Upper lobe of left lung (tissue), 6 donors: ENCODE measurements around the gene HOXD13. TPM values are rescaled to one million over a fixed set of nuclear protein-coding genes. Genes with fewer than 3 reads are reported as not detected.

Experiments
- ATAC-seq, 2 donors: fragments of 200-7000 bp; cut with Tn5 transposase; one replicate each; pipeline ENCODE4 v1.9.1; 2022; ENCODE audit warnings: mild to moderate bottlenecking in 2 of 2, moderate library complexity in 2 of 2; ENCODE audit not compliant: low FRiP score in 2 of 2
- DNase-seq, 2 donors: peaks; one replicate each; pipeline ENCODE4 v3.0.0-alpha.2; 2019 to 2020
- H3K27ac ChIP-seq, 4 donors: fragments of 200-600 bp; sonication (generic); one replicate each; pipeline ENCODE4 v1.5.1; 2016 to 2019
- H3K27me3 ChIP-seq, 4 donors: fragments of 200-600 bp; sonication (generic); one replicate each; pipeline ENCODE4 v1.5.1; 2017 to 2019
- H3K36me3 ChIP-seq, 4 donors: fragments of 200-600 bp; sonication (generic); one replicate each; pipeline ENCODE4 v1.5.1; 2016 to 2019
- H3K4me1 ChIP-seq, 4 donors: fragments of 200-600 bp; sonication (generic); one replicate each; pipeline ENCODE4 v1.5.1; 2018 to 2019
- H3K4me3 ChIP-seq, 4 donors: fragments of 200-600 bp; sonication (generic); one replicate each; pipeline ENCODE4 v1.5.1; 2017 to 2019; ENCODE audit warnings: mild to moderate bottlenecking in 2 of 4, moderate library complexity in 1 of 4
- H3K9me3 ChIP-seq, 4 donors: fragments of 200-600 bp; sonication (generic); one replicate each; pipeline ENCODE4 v1.5.1; 2018 to 2019
- CTCF ChIP-seq, 6 experiments: fragments of 450-650 bp in 4 of 6; fragments of 200-600 bp in 2 of 6; sonication (generic) in 2 of 6; IDR thresholded peaks; one replicate each; pipeline ENCODE4 v1.5.1; 2016 to 2019; ENCODE audit warnings: antibody characterized with exemption in 6 of 6
- EP300 ChIP-seq, 4 donors: sonication (generic); formaldehyde crosslinking; IDR thresholded peaks; one replicate each; pipeline ENCODE4 v1.5.1; 2017; ENCODE audit warnings: antibody characterized with exemption in 4 of 4, control low read depth in 2 of 4
- POLR2A ChIP-seq, 4 donors: fragments of 450-650 bp; IDR thresholded peaks; one replicate each; pipeline ENCODE4 v1.5.1; 2016 to 2017; ENCODE audit warnings: antibody characterized with exemption in 4 of 4, mild to moderate bottlenecking in 2 of 4
- POLR2AphosphoS5 ChIP-seq, 2 donors: sonication (generic); formaldehyde crosslinking; IDR thresholded peaks; one replicate each; pipeline ENCODE4 v1.5.1; 2017; ENCODE audit warnings: antibody characterized with exemption in 2 of 2
- WGBS, 2 donors: methylation state at CpG; one replicate each; pipeline ENCODE4 v1.1.5; 2017 to 2018; 5-methylcytosine and 5-hydroxymethylcytosine counted together
- total RNA-seq, 6 donors: library from RNA; depleted of rRNA in 4 of 6; stranded (reverse); fragments of >200 nt in 4 of 6; gene quantifications; one replicate each; pipeline versions ENCODE4 v1.1.0 to v1.2.1, GENCODE V29; 2016 to 2021
- donor health status: DM: no; HTN: no; CAD: no; lungs with moderate emphysema.
- donor health status: DM: no; HTN: yes; CAD: no; lungs with severe emphysema.

HOXD13 gene
- total RNA-seq, 6 donors from 2014 or later = not detected

- Histone ChIP-seq H3K4me1 (peaks cover 10 to 28% (median 22%) of the 10 kb centered on the region in 4 donors), H3K4me3 (no peak overlapping the region), H3K27ac (no peak overlapping the region), H3K9me3 (no peaks in the 10 kb centered on the region), H3K36me3 (no peaks in the 10 kb centered on the region), H3K27me3 (peaks cover 2 to 93% (median 60%) of the 10 kb centered on the region in 4 donors)
- no peak for TF ChIP-seq POLR2A (IDR thresholded peaks at IDR 0.05)
- TF ChIP-seq EP300 (IDR thresholded peaks at IDR 0.05) = no peak
- no peak for TF ChIP-seq POLR2AphosphoS5 (IDR thresholded peaks at IDR 0.05)
- no peak for TF ChIP-seq CTCF (IDR thresholded peaks at IDR 0.05)
- no peak for ATAC-seq
- 10 to 12% methylated on average over 4 of the region's 4 CpGs for WGBS, 2 donors
- no peak for DNase-seq
Measured at GRCh38 chr2:176109946-176110345, 17.4 kb downstream of the HOXD13 start.

GRCh38 chr2:176110415-176111308 lies 18.1 kb downstream of the HOXD13 start:
- Histone ChIP-seq H3K9me3 (no peaks in the 10 kb centered on the region), H3K27me3 (peaks cover 2 to 88% (median 56%) of the 10 kb centered on the region in 4 donors), H3K4me3 (no peak overlapping the region), H3K27ac (no peak overlapping the region), H3K4me1 (peaks cover 10 to 25% (median 22%) of the 10 kb centered on the region in 4 donors), H3K36me3 (no peaks in the 10 kb centered on the region)
- TF ChIP-seq POLR2A (IDR thresholded peaks at IDR 0.05) (no peak), EP300 (IDR thresholded peaks at IDR 0.05) (no peak), CTCF (IDR thresholded peaks at IDR 0.05) (peak in 1 of 6 experiments; percentile 14), POLR2AphosphoS5 (IDR thresholded peaks at IDR 0.05) (no peak)
- WGBS, 2 donors = 15 to 24% methylated on average over 7 of the region's 7 CpGs
- DNase-seq = no peak
- no peak for ATAC-seq

GRCh38 chr2:176111309-176111663 lies 18.8 kb downstream of the HOXD13 start:
- peaks cover 2 to 88% (median 57%) of the 10 kb centered on the region in 4 donors for H3K27me3 ChIP-seq
- no peak overlapping the region for H3K4me3 ChIP-seq
- H3K9me3 ChIP-seq = no peaks in the 10 kb centered on the region
- TF ChIP-seq POLR2A (IDR thresholded peaks at IDR 0.05) = no peak
- TF ChIP-seq CTCF (IDR thresholded peaks at IDR 0.05) = peak in 3 of 6 experiments; percentile 10 to 19 (median 15)
- ATAC-seq = peak in 1 of 2 donors; percentile 52
- no peak overlapping the region for H3K27ac ChIP-seq
- H3K36me3 ChIP-seq = no peaks in the 10 kb centered on the region
- 3% methylated on average over 16 of the region's 16 CpGs for WGBS, 2 donors
- DNase-seq = no peak
- peaks cover 10 to 24% (median 21%) of the 10 kb centered on the region in 4 donors for H3K4me1 ChIP-seq

GRCh38 chr2:176111846-176112374 lies 19.4 kb downstream of the HOXD13 start:
- TF ChIP-seq POLR2AphosphoS5 (IDR thresholded peaks at IDR 0.05) (no peak), POLR2A (IDR thresholded peaks at IDR 0.05) (no peak), CTCF (IDR thresholded peaks at IDR 0.05) (no peak), EP300 (IDR thresholded peaks at IDR 0.05) (no peak)
- Histone ChIP-seq H3K9me3 (no peaks in the 10 kb centered on the region), H3K36me3 (no peaks in the 10 kb centered on the region), H3K4me1 (peaks cover 4 to 18% (median 15%) of the 10 kb centered on the region in 4 donors), H3K27ac (no peak overlapping the region), H3K4me3 (no peak overlapping the region), H3K27me3 (peaks cover 0 to 88% (median 55%) of the 10 kb centered on the region in 4 donors)
- DNase-seq (peak in 1 of 2 donors; percentile 50), ATAC-seq (no peak)
- 10 to 13% methylated on average over 15 to 29 of the region's 29 CpGs for WGBS, 2 donors
